Measurements from ENCODE around the gene C2orf92. TPM values are rescaled to one million over a fixed set of nuclear protein-coding genes. Genes with fewer than 3 reads are reported as not detected.

Gene C2orf92
- total RNA-seq, 3 donors from 2014 or later (not counting 1 experiment from before 2014, with no cell fraction given), result 13.4 to 20.9 (median 16.1) TPM

DNA sequence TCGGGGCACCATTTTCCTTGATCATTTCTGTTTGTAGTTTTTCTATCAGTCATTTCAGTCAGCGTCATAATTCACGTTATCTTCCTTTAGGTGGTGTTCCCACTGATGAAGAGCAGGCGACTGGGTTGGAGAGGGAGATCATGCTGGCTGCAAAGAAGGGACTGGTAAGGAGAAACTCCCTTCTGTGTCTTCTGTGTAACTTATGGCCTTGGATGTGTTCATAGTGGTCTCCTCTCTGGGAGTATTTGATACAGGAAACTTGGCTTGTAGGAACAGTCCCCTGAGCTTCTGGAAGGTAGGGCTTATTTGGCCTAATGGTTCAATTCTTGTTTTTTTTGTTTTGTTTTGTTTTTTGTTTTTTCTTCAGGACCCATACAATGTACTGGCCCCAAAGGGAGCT is 22.5 kb upstream of the C2orf92 start:
- intact Hi-C loops (cut with micrococcal nuclease), result no loop called here
- Histone ChIP-seq H3K9me3 (ENCODE audit: control insufficient read depth, insufficient read depth, low read length) (no peaks in the 10 kb centered on the region), H3K27ac (ENCODE audit: low read length) (peak overlapping the region; percentile 15), H3K36me3 (ENCODE audit: control insufficient read depth, insufficient read depth, low read length) (peaks cover 24% of the 10 kb centered on the region), H3K4me1 (ENCODE audit: control insufficient read depth, insufficient read depth, low read length) (peaks cover 22% of the 10 kb centered on the region), H3K27me3 (ENCODE audit: control insufficient read depth, insufficient read depth, low read length) (no peaks in the 10 kb centered on the region), H3K4me3 (ENCODE audit: low read length) (no peak overlapping the region)
- H3K27ac Mint-ChIP-seq, result peak overlapping the region; percentile 96 to 99
- TF ChIP-seq, protein P1, sequence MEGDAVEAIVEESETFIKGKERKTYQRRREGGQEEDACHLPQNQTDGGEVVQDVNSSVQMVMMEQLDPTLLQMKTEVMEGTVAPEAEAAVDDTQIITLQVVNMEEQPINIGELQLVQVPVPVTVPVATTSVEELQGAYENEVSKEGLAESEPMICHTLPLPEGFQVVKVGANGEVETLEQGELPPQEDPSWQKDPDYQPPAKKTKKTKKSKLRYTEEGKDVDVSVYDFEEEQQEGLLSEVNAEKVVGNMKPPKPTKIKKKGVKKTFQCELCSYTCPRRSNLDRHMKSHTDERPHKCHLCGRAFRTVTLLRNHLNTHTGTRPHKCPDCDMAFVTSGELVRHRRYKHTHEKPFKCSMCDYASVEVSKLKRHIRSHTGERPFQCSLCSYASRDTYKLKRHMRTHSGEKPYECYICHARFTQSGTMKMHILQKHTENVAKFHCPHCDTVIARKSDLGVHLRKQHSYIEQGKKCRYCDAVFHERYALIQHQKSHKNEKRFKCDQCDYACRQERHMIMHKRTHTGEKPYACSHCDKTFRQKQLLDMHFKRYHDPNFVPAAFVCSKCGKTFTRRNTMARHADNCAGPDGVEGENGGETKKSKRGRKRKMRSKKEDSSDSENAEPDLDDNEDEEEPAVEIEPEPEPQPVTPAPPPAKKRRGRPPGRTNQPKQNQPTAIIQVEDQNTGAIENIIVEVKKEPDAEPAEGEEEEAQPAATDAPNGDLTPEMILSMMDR (IDR thresholded peaks at IDR 0.05), result no peak
- H3K36me3 Mint-ChIP-seq, result peaks cover 8% of the 10 kb centered on the region
- peaks cover 26 to 27% of the 10 kb centered on the region in 2 donors for H3K4me1 Mint-ChIP-seq
- WGBS (ENCODE audit: insufficient coverage), result 95% methylated on average over 4 of the region's 4 CpGs
- no peak for ATAC-seq
- DNase-seq, result peak in 1 of 2 donors; percentile 7
- H3K9me3 Mint-ChIP-seq, result no peaks in the 10 kb centered on the region
- H3K27me3 Mint-ChIP-seq (ENCODE audit: low read depth in 2 of 2), result no peaks in the 10 kb centered on the region
- H3K4me3 Mint-ChIP-seq, result peak overlapping the region; percentile 96

DNA sequence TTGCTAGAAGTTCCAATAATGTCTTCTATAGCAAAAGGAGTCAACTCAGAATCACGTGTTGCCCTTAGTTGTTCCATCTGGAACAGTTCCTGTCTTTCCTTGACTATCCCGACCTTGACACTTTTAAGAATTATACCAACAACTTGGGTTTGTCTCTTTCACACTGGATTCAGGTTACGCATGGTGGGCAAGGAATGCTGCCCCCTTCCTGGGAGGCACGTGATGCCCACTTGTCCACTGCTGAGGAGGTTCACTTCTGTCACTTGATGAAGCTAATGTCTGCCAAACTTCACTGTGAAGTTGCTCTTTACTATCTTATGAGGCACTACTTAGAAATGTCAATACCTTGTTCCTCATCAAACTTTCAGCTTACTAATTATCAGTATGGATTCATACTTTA is 18.4 kb upstream of the C2orf92 start:
- Histone ChIP-seq H3K27ac (ENCODE audit: low read length) (no peak overlapping the region), H3K36me3 (ENCODE audit: control insufficient read depth, insufficient read depth, low read length) (peaks cover 28% of the 10 kb centered on the region), H3K4me1 (ENCODE audit: control insufficient read depth, insufficient read depth, low read length) (peaks cover 12% of the 10 kb centered on the region), H3K9me3 (ENCODE audit: control insufficient read depth, insufficient read depth, low read length) (no peaks in the 10 kb centered on the region), H3K4me3 (ENCODE audit: low read length) (no peak overlapping the region), H3K27me3 (ENCODE audit: control insufficient read depth, insufficient read depth, low read length) (no peaks in the 10 kb centered on the region)
- intact Hi-C loops (cut with micrococcal nuclease), result no loop called here
- no peak overlapping the region for H3K4me3 Mint-ChIP-seq
- DNase-seq (no peak), ATAC-seq (no peak)
- no peaks in the 10 kb centered on the region for H3K27me3 Mint-ChIP-seq (ENCODE audit: low read depth in 2 of 2)
- TF ChIP-seq, protein P1 (IDR thresholded peaks at IDR 0.05), result no peak
- peak overlapping the region in 1 of 2 donors; percentile 82 for H3K27ac Mint-ChIP-seq
- H3K36me3 Mint-ChIP-seq, result peaks cover 8% of the 10 kb centered on the region
- H3K4me1 Mint-ChIP-seq, result peaks cover 23 to 29% of the 10 kb centered on the region in 2 donors
- WGBS (ENCODE audit: insufficient coverage), result 95% methylated on average over 4 of the region's 4 CpGs
- no peaks in the 10 kb centered on the region for H3K9me3 Mint-ChIP-seq

DNA sequence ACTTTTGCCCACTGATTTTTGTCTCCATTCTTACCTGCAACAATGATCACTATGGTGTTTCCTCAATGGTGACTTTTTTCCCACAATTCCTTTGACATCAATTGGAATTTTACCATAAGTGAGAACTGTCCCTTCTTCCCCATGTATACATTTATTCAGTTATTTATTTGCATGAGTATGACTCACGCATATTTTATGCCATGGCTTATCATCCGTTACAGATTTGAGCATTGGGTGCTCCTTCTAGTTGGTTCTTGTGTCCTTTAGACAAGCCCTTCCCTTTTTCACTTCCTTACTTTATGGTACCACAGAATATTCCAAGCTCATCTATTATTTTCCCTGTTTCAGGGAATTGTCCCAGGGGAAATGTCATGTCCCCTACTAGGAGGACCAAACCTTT is 16.0 kb upstream of the C2orf92 start:
- no peaks in the 10 kb centered on the region for H3K27me3 Mint-ChIP-seq (ENCODE audit: low read depth in 2 of 2)
- H3K27ac Mint-ChIP-seq, result peak overlapping the region; percentile 46 to 67
- Histone ChIP-seq H3K9me3 (ENCODE audit: control insufficient read depth, insufficient read depth, low read length) (no peaks in the 10 kb centered on the region), H3K4me1 (ENCODE audit: control insufficient read depth, insufficient read depth, low read length) (no peaks in the 10 kb centered on the region), H3K27me3 (ENCODE audit: control insufficient read depth, insufficient read depth, low read length) (no peaks in the 10 kb centered on the region), H3K36me3 (ENCODE audit: control insufficient read depth, insufficient read depth, low read length) (peaks cover 38% of the 10 kb centered on the region), H3K4me3 (ENCODE audit: low read length) (no peak overlapping the region), H3K27ac (ENCODE audit: low read length) (no peak overlapping the region)
- DNase-seq (no peak), ATAC-seq (no peak)
- TF ChIP-seq, protein P1 (IDR thresholded peaks at IDR 0.05), result no peak
- no peak overlapping the region for H3K4me3 Mint-ChIP-seq
- peaks cover 13 to 14% of the 10 kb centered on the region in 2 donors for H3K4me1 Mint-ChIP-seq
- H3K36me3 Mint-ChIP-seq, result peaks cover 3% of the 10 kb centered on the region
- WGBS (ENCODE audit: insufficient coverage), result 100% methylated on average over 2 of the region's 2 CpGs
- no peaks in the 10 kb centered on the region for H3K9me3 Mint-ChIP-seq
- intact Hi-C loops (cut with micrococcal nuclease), result no loop called here

DNA sequence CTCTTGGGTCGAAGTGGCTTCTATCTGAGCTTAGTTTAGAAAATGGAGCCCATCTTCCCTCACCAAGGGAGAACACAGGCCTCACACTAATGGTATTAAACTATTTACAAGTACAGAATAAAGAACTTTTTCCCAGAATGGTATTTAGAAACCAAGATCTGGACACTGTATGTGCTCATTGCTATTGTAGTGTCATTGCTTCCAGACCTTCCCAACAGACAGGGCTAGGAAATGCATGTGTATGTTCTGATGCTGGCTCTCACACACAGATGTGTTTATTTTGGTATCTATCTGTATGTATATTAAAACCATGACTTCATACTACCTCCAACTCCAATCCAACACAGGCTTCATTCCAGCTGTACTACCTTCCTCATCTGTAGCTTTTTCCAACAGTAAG is 15.6 kb upstream of the C2orf92 start:
- ATAC-seq (no peak), DNase-seq (no peak)
- H3K4me3 ChIP-seq (ENCODE audit: low read length), result no peak overlapping the region
- TF ChIP-seq, protein P1 (IDR thresholded peaks at IDR 0.05), result no peak
- no peaks in the 10 kb centered on the region for H3K9me3 ChIP-seq (ENCODE audit: control insufficient read depth, insufficient read depth, low read length)
- WGBS (ENCODE audit: insufficient coverage), result 100% methylated on average over 1 of the region's 1 CpG
- peak overlapping the region; percentile 46 to 67 for H3K27ac Mint-ChIP-seq
- intact Hi-C loops (cut with micrococcal nuclease), result no loop called here
- no peak overlapping the region for H3K4me3 Mint-ChIP-seq
- H3K27me3 ChIP-seq (ENCODE audit: control insufficient read depth, insufficient read depth, low read length), result no peaks in the 10 kb centered on the region
- H3K4me1 ChIP-seq (ENCODE audit: control insufficient read depth, insufficient read depth, low read length), result no peaks in the 10 kb centered on the region
- no peaks in the 10 kb centered on the region for H3K9me3 Mint-ChIP-seq
- H3K36me3 ChIP-seq (ENCODE audit: control insufficient read depth, insufficient read depth, low read length), result peaks cover 38% of the 10 kb centered on the region
- H3K4me1 Mint-ChIP-seq, result peaks cover 10 to 14% of the 10 kb centered on the region in 2 donors
- no peaks in the 10 kb centered on the region for H3K27me3 Mint-ChIP-seq (ENCODE audit: low read depth in 2 of 2)
- H3K36me3 Mint-ChIP-seq, result no peaks in the 10 kb centered on the region
- H3K27ac ChIP-seq (ENCODE audit: low read length), result no peak overlapping the region

Data from natural killer cell (primary cell).